ENCODE measurements around the gene HNRNPH1. TPM values are rescaled to one million over a fixed set of nuclear protein-coding genes. Genes with fewer than 3 reads are reported as not detected.
A peak's percentile ranks its signal among the peaks of the same experiment; 100 is the strongest.
"Not testable (repeated sequence)": the region's sequence is repeated elsewhere in the genome, so short reads cannot be mapped to it uniquely, and the experiment has no call there.

The HNRNPH1 gene, protein sequence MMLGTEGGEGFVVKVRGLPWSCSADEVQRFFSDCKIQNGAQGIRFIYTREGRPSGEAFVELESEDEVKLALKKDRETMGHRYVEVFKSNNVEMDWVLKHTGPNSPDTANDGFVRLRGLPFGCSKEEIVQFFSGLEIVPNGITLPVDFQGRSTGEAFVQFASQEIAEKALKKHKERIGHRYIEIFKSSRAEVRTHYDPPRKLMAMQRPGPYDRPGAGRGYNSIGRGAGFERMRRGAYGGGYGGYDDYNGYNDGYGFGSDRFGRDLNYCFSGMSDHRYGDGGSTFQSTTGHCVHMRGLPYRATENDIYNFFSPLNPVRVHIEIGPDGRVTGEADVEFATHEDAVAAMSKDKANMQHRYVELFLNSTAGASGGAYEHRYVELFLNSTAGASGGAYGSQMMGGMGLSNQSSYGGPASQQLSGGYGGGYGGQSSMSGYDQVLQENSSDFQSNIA
- 795 and 1,138 TPM in 2 replicates for total RNA-seq (ENCODE audit: low replicate concordance)

DNA sequence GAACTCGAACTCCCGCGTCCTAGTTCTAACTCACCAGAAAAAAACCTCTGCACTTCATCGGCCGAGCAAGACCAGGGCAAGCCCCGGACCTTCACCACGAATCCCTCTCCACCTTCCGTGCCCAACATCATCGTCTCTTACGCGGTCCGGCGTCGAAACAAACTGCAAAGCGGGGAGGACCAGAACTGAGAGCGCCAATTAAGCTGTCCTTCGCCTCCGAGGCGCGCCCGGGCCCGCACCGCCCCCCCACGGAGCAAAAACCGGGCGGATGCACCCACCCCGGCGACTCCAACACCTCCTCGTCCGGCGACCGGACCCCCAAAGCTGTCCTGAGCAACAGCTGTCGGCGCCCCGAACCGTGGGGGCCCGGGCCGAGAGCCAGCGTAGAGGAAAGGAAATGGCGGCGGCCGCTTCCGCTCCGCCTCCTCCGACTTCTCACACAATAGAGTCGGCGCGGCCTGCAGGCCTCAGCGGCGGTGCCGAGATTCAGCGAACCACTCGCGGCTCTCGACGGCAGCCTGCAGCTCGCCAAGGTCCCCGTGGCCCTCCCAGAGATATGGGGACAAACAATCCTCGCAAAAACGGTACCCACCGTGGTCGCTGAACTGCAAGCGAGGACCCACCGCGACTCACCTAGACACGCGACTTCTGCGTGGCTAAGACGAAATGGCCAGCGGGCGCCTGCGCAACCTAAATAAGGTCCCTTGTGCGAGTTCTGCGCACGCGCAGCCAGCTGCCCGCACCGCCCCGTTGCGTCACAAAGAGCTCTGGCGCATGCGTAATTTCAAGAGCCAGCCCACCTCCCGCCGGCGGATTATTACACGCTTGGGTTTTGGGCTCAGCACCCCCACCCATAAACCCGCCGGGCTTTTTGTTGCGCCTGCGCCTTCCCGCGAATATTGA, at the start of gene HNRNPH1:
Gene HNRNPH1, minus strand, starts transcription at position 669 of the 903 bp plus-strand sequence. Its CDS starts 538 bp downstream, at position 131.
- H3K27me3 Mint-ChIP-seq (ENCODE audit: insufficient read depth, low read depth) = peaks cover 12% of the 10 kb centered on the region
- no peaks in the 10 kb centered on the region for H3K9me3 Mint-ChIP-seq
- Histone ChIP-seq H3K4me1 (peaks cover 42% of the 10 kb centered on the region), H2AFZ (replicated peaks) (peak within 1 kb of the TSS; percentile 69), H3K79me2 (ENCODE audit: low read depth) (peaks cover 53% of the 10 kb centered on the region), H3K9ac (peak within 1 kb of the TSS; percentile 99), H3K27ac (peak within 1 kb of the TSS; percentile 97), H3K4me2 (peak within 1 kb of the TSS; percentile 99), H4K20me1 (ENCODE audit: low read depth) (peaks cover 50% of the 10 kb centered on the region), H3F3A (ENCODE audit: low read depth) (peaks cover 57% of the 10 kb centered on the region), H3K27me3 (no peaks in the 10 kb centered on the region), H3K4me3 (peak within 1 kb of the TSS; percentile 98), H3K9me3 (ENCODE audit: low read depth) (no peaks in the 10 kb centered on the region), H3K36me3 (peaks cover 40% of the 10 kb centered on the region)
- H3K4me3 Mint-ChIP-seq = peak within 1 kb of the TSS; percentile 99
- TF ChIP-seq EZH2phosphoT487 (IDR thresholded peaks at IDR 0.05) = no peak
- no peak for TF ChIP-seq EZH2 (IDR thresholded peaks at IDR 0.05)
- TF ChIP-seq, protein P1, sequence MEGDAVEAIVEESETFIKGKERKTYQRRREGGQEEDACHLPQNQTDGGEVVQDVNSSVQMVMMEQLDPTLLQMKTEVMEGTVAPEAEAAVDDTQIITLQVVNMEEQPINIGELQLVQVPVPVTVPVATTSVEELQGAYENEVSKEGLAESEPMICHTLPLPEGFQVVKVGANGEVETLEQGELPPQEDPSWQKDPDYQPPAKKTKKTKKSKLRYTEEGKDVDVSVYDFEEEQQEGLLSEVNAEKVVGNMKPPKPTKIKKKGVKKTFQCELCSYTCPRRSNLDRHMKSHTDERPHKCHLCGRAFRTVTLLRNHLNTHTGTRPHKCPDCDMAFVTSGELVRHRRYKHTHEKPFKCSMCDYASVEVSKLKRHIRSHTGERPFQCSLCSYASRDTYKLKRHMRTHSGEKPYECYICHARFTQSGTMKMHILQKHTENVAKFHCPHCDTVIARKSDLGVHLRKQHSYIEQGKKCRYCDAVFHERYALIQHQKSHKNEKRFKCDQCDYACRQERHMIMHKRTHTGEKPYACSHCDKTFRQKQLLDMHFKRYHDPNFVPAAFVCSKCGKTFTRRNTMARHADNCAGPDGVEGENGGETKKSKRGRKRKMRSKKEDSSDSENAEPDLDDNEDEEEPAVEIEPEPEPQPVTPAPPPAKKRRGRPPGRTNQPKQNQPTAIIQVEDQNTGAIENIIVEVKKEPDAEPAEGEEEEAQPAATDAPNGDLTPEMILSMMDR (IDR thresholded peaks at IDR 0.05) = no peak
- H3K36me3 Mint-ChIP-seq = peaks cover 40% of the 10 kb centered on the region
- H3K27ac Mint-ChIP-seq = peak within 1 kb of the TSS; percentile 99
- peaks cover 44% of the 10 kb centered on the region for H3K4me1 Mint-ChIP-seq
- DNase-seq (ENCODE audit: low spot score) = peak; percentile 98

DNA sequence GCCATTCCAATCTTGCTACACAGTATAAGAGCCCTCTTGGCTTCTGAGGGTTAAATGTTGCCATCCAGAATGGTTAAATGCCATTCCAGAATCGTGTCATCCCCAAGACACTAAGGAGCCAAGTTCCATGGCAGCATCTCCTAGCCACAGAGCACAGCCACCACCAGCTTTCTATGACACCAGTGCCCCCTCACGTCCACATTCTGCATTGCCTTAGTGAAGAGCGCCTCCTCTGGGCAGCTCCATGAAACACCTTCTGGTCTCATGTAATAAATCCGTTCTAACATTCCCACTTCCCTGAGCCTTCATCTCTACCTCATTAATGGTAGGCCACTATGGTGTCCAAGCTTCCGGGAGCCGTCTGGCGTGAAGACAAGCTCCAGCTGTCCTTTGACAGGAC, 44.9 kb upstream of the HNRNPH1 start:
- TF ChIP-seq, protein P1 (IDR thresholded peaks at IDR 0.05) = peak; percentile 99
- no peak for TF ChIP-seq EZH2phosphoT487 (IDR thresholded peaks at IDR 0.05)
- no peak overlapping the region for H3K4me2 ChIP-seq
- no peaks in the 10 kb centered on the region for H3K27me3 ChIP-seq
- Mint-ChIP-seq H3K4me3 (no peak overlapping the region), H3K27me3 (ENCODE audit: insufficient read depth, low read depth) (peaks cover 6% of the 10 kb centered on the region), H3K4me1 (peaks cover 8% of the 10 kb centered on the region), H3K27ac (no peak overlapping the region), H3K9me3 (no peaks in the 10 kb centered on the region), H3K36me3 (peaks cover 2% of the 10 kb centered on the region)
- no peaks in the 10 kb centered on the region for H3F3A ChIP-seq (ENCODE audit: low read depth)
- H3K79me2 ChIP-seq (ENCODE audit: low read depth) = no peaks in the 10 kb centered on the region
- no peak overlapping the region for H3K4me3 ChIP-seq
- no peaks in the 10 kb centered on the region for H3K36me3 ChIP-seq
- no peaks in the 10 kb centered on the region for H3K4me1 ChIP-seq
- DNase-seq (ENCODE audit: low spot score) = peak; percentile 87
- H4K20me1 ChIP-seq (ENCODE audit: low read depth) = peaks cover 5% of the 10 kb centered on the region
- no peak overlapping the region for H3K9ac ChIP-seq
- H2AFZ ChIP-seq (replicated peaks) = no peak overlapping the region
- no peak overlapping the region for H3K27ac ChIP-seq
- H3K9me3 ChIP-seq (ENCODE audit: low read depth) = no peaks in the 10 kb centered on the region

DNA sequence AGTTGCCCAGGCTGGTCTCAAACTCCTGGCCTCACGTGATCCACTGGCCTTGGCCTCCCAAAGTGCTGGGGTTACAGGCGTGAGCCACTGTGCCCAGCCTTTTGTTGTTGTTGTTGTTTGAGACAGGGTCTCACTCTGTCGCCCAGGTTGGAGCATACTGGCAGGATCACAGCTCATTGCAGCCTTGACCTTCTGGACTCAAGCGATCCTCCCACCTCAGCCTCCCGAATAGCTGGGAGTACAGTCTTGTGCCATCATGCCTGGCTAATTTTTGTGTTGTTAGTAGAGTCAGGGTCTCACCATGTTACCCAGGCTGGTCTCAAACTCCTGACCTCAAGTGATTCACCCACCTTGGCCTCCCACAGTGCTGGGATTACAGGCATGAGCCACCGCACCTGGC, 38.2 kb upstream of the HNRNPH1 start:
- DNase-seq (ENCODE audit: low spot score); H2AFZ ChIP-seq (replicated peaks); H3K9me3 Mint-ChIP-seq; H3K27ac Mint-ChIP-seq; H4K20me1 ChIP-seq (ENCODE audit: low read depth); H3K4me3 Mint-ChIP-seq; H3K4me1 ChIP-seq; H3K36me3 Mint-ChIP-seq; H3K27ac ChIP-seq; H3K79me2 ChIP-seq (ENCODE audit: low read depth); H3K4me2 ChIP-seq; H3F3A ChIP-seq (ENCODE audit: low read depth); H3K4me3 ChIP-seq; H3K9me3 ChIP-seq (ENCODE audit: low read depth); H3K4me1 Mint-ChIP-seq; H3K27me3 ChIP-seq; H3K9ac ChIP-seq; H3K27me3 Mint-ChIP-seq (ENCODE audit: insufficient read depth, low read depth); H3K36me3 ChIP-seq: not testable (repeated sequence)

DNA sequence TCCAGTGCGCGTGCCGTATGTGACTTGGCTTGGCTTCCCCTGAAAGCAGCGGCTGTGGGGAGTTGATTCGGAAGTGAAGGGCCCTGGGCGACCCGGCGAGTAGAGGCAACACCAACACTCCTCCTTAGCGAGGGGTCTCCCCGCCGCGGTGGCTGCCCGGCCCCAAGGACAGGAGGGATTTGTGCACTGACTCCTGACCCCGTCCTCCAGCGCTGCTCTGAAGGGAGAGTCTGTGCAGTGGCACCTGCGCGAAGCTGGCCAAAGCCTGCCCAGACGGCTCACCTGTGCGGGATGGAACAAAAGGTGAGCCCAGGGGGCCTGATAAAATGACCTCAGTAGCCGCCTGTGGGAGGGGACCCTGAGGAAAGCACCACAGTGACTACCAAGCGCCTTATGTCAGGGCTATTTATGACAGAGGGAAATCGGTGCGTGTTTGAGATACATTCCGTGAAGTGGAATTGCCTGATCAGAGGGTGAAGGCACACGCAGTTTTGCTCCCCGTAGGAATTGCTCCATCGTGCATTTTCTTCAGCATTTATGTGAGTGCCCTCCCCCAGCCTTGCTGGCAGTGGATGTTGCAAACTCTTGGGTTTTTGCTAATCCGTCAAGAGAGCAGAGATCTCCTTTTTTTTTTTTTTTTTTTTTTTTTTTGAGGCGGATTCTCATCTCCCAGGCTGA, 34.8 kb upstream of the HNRNPH1 start:
- not testable (repeated sequence) for H3F3A ChIP-seq (ENCODE audit: low read depth); H4K20me1 ChIP-seq (ENCODE audit: low read depth); H3K79me2 ChIP-seq (ENCODE audit: low read depth); H3K27ac ChIP-seq; H3K36me3 Mint-ChIP-seq; H3K4me1 Mint-ChIP-seq; H3K9me3 Mint-ChIP-seq; H3K4me1 ChIP-seq; H3K27ac Mint-ChIP-seq; H3K36me3 ChIP-seq; H2AFZ ChIP-seq (replicated peaks); H3K9ac ChIP-seq; H3K27me3 ChIP-seq; H3K9me3 ChIP-seq (ENCODE audit: low read depth); H3K27me3 Mint-ChIP-seq (ENCODE audit: insufficient read depth, low read depth)
- Histone ChIP-seq H3K4me3 (peak overlapping the region; percentile 50), H3K4me2 (peak overlapping the region; percentile 75)
- peak; percentile 12 for DNase-seq (ENCODE audit: low spot score)
- H3K4me3 Mint-ChIP-seq = peak overlapping the region; percentile 80

DNA sequence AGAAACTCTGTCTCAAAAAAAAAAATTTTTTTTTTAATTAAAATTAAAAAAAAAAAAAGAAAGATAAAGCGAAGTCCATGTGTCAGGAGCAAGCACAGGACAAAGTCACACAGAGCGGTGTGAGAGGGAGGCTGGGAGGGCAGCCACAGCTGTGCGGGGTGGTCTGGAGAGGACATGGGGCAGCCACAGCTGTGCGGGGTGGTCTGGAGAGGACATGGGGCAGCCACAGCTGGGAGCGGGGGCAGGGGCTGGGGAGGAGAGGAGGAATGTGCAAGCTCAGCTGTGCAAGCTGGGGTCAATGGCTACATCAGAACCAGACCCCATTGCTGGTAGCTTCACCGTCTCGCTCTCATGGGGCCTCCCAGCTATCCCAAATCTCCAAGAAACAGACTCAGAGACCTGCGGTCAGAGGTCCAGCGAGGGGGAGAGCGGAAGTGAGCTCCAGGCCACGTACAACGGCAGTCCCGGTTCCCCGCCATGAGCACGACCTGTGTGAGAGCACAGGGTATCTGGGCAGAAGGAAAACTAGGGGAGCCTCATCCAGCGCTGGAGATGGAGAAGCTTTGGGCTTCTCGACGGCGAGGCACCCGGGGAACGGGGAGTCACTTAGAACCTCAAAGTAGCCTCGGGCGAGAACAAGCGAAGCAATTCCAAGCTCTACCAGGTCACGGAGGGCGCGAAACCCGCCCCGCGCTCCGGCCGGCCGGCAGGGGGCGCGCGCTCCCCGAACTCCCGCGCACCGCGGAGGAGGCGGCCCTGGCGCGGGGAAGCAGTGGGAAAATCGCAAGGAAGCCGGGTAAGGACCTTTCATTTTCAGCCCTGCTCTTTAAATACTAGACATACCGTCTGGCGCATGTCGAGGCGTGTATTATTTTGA, 34.1 kb upstream of the HNRNPH1 start:
- not testable (repeated sequence) for H3K9me3 ChIP-seq (ENCODE audit: low read depth); H3K9ac ChIP-seq; H3K36me3 ChIP-seq; H3K4me2 ChIP-seq; H3K4me1 Mint-ChIP-seq; H2AFZ ChIP-seq (replicated peaks); H4K20me1 ChIP-seq (ENCODE audit: low read depth); H3K27me3 ChIP-seq; DNase-seq (ENCODE audit: low spot score); H3K9me3 Mint-ChIP-seq; H3F3A ChIP-seq (ENCODE audit: low read depth); H3K27ac ChIP-seq; H3K36me3 Mint-ChIP-seq; H3K4me3 Mint-ChIP-seq; H3K27me3 Mint-ChIP-seq (ENCODE audit: insufficient read depth, low read depth); H3K4me3 ChIP-seq; H3K27ac Mint-ChIP-seq; H3K4me1 ChIP-seq; H3K79me2 ChIP-seq (ENCODE audit: low read depth)

All from neural progenitor cell (in vitro differentiated cells).